IMR-90 (cell line): ENCODE measurements around the gene DNAJB7.

ENCODE experiments used
- BHLHE40 ChIP-seq: fragments of 150-350 bp; IDR thresholded peaks from 2 replicates; pipeline ENCODE4 v1.6.1; 2016; ENCODE audit warnings: mild to moderate bottlenecking, low read depth, low read length
- CEBPB ChIP-seq: IDR thresholded peaks from 2 replicates; pipeline ENCODE4 v1.6.1; 2012; ENCODE audit warnings: low read depth, low read length, improper control_type of control experiment
- CHD1 ChIP-seq: IDR thresholded peaks from 2 replicates; pipeline ENCODE4 v1.6.1; 2012; ENCODE audit warnings: low read depth, low read length, improper control_type of control experiment
- ELK1 ChIP-seq: fragments of 150-350 bp; IDR thresholded peaks from 2 replicates; pipeline ENCODE4 v1.6.1; 2016; ENCODE audit warnings: low read depth, mild to moderate bottlenecking, low read length, moderate library complexity, borderline replicate concordance
- FOS ChIP-seq: fragments of 150-350 bp; IDR thresholded peaks from 2 replicates; pipeline ENCODE4 v1.6.1; 2016; ENCODE audit warnings: low read depth, low read length
- MAFK ChIP-seq: IDR thresholded peaks from 2 replicates; pipeline ENCODE4 v1.6.1; 2012; ENCODE audit warnings: low read depth, low read length, improper control_type of control experiment
- MAZ ChIP-seq: IDR thresholded peaks from 2 replicates; pipeline ENCODE4 v1.6.1; 2012; ENCODE audit warnings: low read depth, mild to moderate bottlenecking, low read length, improper control_type of control experiment, moderate library complexity, borderline replicate concordance
- MXI1 ChIP-seq: IDR thresholded peaks from 2 replicates; pipeline ENCODE4 v1.6.1; 2012; ENCODE audit warnings: low read depth, mild to moderate bottlenecking, low read length, moderate library complexity, borderline replicate concordance
- POLR2A ChIP-seq: IDR thresholded peaks from 2 replicates; pipeline ENCODE4 v1.6.1; 2012; ENCODE audit warnings: mild to moderate bottlenecking, low read depth, low read length
- RCOR1 ChIP-seq: IDR thresholded peaks from 2 replicates; pipeline ENCODE4 v1.6.1; 2012; ENCODE audit warnings: mild to moderate bottlenecking, low read length, improper control_type of control experiment; ENCODE audit not compliant: insufficient replicate concordance
- SMC3 ChIP-seq: fragments of 150-350 bp; IDR thresholded peaks from 2 replicates; pipeline ENCODE4 v1.6.1; 2016; ENCODE audit warnings: low read depth, mild to moderate bottlenecking, antibody characterized with exemption, low read length, moderate library complexity
- TF ChIP-seq, protein P1 (sequence below): conservative IDR thresholded peaks from 2 replicates; pipeline ENCODE4 v1.5.1; 2012; ENCODE audit warnings: mild to moderate bottlenecking, low read depth, low read length, improper control_type of control experiment
- TF ChIP-seq, protein P2 (sequence below): fragments of 150-350 bp; IDR thresholded peaks from 2 replicates; pipeline ENCODE4 v1.6.1; 2017; ENCODE audit warnings: mild to moderate bottlenecking, antibody characterized with exemption, low read length, low read depth

GRCh38 chr22:40823426-40823825, 38.5 kb downstream of the DNAJB7 start:
- TF ChIP-seq RCOR1 (no peak), FOS (no peak), ELK1 (no peak), POLR2A (no peak), BHLHE40 (no peak), MAZ (no peak), MAFK (no peak), MXI1 (no peak), CHD1 (no peak), CEBPB (no peak), SMC3 (no peak)
- TF ChIP-seq, protein P1, sequence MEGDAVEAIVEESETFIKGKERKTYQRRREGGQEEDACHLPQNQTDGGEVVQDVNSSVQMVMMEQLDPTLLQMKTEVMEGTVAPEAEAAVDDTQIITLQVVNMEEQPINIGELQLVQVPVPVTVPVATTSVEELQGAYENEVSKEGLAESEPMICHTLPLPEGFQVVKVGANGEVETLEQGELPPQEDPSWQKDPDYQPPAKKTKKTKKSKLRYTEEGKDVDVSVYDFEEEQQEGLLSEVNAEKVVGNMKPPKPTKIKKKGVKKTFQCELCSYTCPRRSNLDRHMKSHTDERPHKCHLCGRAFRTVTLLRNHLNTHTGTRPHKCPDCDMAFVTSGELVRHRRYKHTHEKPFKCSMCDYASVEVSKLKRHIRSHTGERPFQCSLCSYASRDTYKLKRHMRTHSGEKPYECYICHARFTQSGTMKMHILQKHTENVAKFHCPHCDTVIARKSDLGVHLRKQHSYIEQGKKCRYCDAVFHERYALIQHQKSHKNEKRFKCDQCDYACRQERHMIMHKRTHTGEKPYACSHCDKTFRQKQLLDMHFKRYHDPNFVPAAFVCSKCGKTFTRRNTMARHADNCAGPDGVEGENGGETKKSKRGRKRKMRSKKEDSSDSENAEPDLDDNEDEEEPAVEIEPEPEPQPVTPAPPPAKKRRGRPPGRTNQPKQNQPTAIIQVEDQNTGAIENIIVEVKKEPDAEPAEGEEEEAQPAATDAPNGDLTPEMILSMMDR, result no peak
- TF ChIP-seq, protein P2, sequence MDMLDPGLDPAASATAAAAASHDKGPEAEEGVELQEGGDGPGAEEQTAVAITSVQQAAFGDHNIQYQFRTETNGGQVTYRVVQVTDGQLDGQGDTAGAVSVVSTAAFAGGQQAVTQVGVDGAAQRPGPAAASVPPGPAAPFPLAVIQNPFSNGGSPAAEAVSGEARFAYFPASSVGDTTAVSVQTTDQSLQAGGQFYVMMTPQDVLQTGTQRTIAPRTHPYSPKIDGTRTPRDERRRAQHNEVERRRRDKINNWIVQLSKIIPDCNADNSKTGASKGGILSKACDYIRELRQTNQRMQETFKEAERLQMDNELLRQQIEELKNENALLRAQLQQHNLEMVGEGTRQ, result no peak
